Stimulated activated CD4-positive, alpha-beta T cell treated with anti-CD3 and anti-CD28 coated beads, Interleukin-15, amount 100 ng/mL, for 48 hours (primary cell): ENCODE data around the gene NRCAM.
A peak's percentile ranks its signal among the peaks of the same experiment; 100 is the strongest.

ENCODE experiments used
- DNase-seq, 2 donors: peaks; one replicate each; pipeline ENCODE4 v3.0.0-alpha.2; 2020; ENCODE audit warnings: low read depth in 2 of 2

The NRCAM gene

DNA sequence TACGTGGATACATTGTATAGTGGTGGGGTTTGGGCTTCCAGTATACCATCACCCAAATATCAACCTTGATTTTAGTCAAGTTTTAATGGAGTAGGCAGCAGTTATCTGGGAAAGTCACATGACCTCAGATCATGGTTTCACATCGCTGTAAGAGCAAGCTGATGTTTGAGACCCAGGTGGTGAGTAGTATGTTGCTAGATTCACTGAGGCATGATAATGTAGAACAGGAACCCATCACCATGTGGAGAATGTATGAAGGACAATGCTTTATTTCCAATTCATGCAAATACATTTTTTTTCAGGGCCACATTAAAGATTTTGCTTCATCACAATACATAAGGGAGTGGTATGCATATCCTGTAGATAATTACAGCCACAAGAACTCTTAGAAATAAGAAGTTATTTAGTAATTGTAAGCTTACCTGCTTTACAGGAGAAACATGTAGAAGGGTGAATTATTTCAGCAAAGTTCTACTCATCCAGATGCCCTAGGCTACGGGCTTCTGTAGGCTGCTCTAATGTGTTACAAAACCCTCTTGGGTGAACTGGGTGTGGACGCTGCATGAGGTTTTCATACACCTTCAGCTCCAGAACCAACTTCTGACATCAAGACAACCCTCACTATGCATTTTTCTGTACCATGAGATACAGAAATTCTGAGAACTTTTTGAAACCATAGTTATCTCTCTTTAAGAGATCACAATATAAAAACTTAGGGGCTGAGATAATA is 298.5 kb downstream of the NRCAM start:
- DNase-seq = no peak

DNA sequence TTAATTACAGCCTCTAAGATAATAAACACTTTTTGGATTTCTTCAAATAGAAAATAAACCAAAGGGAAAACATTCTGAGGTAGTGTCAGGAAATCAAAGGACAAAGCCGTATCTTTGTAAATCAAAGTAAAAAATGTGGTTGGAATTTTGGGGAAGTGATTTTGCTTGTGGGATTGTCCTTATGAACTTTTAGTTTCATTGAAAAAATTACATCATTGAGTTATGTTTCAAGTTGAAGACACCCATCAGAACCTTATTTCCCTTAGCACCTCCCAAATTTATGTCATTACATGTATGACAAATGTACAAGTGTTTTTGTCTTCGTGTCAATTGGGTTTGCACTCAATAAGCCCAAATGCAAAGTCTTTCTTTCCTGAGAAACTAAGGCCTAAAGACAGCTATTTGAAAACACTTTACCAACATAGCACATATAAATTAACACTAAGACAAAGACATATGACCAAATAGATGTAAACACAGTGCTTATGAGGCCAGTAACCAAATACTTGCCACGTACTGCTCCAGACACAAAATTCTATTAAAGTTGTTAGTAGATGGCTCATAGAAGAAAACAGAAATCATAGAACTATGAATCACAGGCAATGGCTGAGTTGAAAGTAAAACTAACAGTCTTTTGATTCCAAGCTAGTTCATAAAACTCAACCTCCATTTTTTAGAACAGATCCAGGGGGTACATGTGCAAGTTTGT is 299.2 kb downstream of the NRCAM start:
- no peak for DNase-seq

DNA sequence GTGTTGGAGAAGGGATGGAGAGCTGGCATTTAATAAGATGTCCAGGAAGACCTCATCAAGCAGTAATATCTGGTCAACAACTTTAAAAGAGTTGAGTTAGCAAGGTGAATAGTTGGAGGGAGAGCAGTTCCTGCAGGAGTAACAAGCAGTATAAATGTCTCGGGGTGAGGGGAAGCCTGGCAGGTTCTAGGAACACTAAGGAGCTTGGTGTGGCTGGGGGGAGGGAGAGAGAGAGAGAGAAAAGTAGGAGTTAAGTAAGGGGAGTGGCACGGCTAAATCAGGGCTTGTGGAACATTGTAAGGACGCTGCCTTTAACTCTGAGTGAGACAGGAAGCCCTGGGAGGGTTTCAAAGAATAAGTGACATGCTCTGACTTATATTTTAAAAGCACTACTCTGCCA is 304.0 kb downstream of the NRCAM start:
- no peak for DNase-seq

DNA sequence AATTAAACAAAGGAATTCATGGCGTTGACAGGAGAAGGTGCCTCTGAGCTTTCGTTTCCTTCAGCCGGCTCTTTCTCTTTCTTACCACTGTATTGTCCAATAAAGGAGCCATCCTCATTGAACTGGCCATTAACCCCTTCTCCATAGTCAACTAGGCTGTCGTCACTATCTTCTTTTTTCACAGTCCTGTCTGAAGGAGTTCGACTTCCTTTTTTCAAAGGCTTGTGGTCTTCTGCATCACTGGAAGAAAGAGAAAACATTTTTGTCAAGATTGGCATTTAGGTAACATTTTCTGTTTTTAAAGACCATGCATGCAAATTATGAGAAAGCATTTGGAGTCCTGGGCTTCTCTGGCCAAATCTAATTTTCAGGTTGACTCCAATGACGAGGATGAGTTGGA is 306.3 kb downstream of the NRCAM start:
- no peak for DNase-seq

DNA sequence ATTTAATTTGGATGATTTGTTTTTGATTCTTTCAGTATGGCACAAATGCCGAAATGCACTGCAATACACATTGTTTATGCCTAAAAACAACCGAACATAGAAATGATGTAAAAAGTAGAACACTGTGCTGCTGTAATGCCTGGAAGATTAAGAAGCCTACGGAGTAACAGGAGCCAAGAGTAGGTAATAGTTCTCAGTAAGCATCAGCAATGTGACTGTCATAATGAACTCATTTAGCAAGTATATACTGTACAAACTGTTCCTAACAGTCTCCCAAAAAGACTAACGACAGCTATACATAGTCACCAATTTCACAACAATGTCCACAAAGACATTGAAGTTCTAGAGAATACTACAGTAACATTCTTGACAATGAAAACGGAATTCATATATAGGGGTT is 307.1 kb downstream of the NRCAM start:
- DNase-seq = no peak

DNA sequence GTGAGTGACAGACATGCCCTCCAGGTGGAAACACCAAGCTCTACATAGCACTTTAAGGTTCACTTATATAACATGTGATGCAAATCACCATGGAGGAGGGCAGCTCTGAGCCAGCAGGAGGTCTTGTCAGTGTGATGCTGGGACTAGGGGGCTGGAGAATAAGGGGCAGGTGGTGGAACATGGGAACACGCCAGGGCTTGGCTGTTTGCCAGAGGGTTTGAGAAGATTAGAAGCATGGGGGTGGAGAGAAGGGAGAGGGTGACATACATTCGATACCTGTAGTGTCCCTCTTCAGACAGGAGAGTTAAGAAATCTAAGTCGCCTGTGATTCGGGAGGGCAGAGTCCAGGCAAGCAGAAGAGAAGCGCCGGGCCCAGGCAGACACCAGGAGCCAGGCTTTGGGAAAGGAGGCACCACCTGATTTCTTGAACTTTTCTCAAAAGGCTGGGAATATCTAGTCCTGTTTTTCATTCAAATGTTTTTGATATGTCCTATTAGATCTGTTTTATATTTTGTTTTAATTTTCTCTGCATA is 309.1 kb downstream of the NRCAM start:
- DNase-seq = no peak

DNA sequence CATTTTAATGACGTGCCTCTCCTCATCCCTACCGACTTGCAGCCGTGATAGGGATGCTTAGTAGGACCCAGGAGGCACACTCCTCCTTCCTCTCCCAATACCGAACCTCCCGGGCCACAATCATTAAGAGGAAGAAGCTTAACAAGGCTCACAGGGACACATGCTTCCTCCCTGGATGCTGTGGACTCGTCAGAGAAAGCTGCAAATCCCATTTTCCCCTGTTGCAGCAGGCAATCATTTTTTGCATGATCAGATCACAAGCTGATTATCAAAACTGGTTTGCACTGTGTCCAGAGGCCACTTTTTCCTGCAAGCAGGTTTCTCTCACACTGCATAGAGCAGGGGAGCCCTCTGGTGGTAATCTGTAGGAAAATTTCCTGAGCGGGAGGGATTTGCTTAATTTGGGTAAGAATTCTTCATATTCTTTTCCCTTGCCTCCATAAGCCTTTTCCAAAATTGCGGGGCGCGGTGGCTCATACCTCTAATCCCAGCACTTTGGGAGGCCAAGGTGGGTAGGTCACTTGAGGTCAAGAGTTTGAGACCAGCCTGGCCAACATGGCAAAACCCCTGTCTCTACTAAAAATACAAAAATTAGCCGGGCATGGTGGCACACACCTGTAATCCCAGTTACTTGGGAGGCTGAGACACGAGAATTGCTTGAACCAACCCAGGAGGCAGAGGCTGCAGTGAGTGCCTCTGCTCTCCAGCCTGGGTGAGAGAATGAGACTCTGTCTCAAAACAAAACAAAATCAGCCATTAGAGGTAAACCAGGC is 310.0 kb downstream of the NRCAM start:
- DNase-seq = peak in 1 of 2 donors; percentile 16

DNA sequence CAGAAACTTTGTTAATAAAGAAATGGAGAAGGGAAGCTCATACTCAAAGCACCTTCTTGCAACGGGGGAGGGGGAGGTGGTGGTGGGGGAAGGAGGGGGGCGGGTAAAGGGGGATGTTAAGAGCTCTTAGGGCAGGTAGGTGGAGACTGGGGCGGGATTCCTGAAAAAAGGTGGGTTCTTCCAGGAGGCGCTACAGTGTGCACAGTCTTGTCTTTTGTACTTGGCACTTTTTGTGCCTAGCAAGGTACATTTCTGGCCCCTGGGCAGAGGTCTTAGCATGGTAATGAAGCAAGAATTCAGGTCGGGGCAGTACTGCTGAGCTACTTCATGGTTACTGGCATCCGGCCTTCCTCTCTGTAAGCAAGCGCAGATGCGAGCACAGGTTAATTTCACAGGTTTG is 310.8 kb downstream of the NRCAM start:
- DNase-seq = no peak

DNA sequence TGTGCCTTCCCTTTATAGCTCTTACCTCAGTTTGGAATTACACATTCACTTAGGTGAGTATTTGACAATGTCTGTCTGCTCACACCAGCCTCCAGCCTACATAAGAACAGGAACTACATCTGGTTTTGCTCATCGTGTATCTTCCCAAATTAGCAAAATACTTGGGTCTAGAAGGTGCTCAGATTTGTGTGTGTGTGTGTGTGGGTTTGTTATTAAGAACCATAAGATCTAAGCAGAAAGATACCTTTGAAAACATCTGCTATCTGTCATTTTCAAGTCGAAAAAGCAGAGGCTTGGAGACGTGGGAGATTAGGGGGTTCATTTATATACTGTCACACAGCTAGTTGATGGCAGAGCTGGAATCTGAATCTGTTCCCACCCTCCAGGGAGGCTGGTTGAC is 311.3 kb downstream of the NRCAM start:
- DNase-seq = no peak

DNA sequence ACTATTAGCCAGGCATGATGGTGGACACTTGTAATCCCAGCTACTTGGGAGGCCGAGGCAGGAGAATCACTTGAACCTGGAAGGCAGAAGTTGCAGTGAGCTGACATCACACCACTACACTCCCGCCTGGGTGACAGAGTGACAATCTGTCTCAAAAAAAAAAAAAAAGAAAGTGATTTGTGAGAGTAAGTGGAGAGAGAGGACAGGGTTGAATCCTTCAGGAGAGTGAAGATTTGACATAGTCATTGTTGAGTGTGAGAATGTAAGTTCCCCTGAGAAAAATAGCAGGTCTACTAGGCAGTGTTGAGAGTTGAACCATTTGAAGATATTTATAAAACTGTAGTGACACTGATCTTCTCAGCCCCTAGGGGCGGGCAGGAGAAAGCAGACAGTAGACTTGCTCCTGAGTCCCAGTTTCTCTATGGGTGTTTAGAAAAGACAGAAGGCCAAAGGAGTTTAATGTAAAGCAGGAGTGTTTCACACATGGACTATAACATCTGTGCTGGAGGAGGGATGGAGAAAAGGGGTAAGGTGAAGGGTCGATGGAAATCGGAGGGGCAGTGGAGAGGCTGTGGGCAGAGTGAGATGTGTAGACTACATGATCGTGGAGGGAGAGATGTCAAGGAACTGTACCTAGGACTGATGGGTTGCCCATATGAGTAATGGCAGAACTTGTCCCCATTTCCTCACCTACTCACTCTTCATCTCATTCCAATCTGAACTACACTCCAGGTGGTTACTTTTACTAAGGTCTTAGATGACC is 312.4 kb downstream of the NRCAM start:
- no peak for DNase-seq

DNA sequence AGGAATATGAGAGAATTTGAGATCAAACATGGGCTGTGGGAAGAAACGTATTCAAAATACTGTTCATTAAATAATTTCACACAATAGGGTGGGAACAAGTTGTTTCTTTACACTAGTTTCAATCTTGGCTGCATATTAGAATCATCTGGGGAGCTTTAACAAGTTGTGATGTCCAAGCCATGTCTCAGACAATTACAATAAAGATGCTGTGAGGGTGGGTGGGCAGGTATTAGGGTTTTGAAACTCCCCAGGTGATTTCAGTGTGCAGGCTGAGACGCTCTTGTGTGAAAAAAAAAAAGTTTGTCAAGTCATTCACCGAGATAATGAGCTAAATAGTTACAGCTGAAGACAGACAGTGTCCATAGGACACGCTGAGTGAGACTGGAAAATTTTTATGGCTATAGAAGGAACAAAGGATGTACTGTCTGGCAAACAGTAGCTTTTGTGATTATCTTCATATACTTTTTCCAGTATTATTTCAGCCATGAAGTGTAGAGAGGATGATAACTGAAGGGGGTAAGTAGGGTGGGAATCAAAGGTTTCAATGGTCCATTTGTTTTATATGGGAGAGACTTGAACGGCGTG is 313.5 kb downstream of the NRCAM start:
- no peak for DNase-seq

DNA sequence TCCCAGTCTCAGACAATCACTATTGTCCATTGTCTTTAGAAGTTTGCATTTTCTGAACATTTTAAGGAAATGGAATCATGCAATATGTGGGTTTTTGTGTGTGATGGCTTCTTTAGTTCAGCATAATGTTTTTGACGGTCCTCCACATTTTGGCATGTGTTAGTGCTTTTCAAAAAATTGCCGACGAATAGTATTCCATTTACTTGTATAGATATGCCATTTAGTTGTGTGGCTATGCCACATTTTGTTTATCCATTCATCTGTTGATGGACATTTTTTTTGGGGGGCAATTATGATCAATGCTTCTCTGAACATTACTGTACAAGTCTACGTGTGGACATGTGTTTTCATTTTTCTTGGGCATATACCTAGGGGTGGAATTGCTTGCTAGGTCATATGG is 314.1 kb downstream of the NRCAM start:
- no peak for DNase-seq

DNA sequence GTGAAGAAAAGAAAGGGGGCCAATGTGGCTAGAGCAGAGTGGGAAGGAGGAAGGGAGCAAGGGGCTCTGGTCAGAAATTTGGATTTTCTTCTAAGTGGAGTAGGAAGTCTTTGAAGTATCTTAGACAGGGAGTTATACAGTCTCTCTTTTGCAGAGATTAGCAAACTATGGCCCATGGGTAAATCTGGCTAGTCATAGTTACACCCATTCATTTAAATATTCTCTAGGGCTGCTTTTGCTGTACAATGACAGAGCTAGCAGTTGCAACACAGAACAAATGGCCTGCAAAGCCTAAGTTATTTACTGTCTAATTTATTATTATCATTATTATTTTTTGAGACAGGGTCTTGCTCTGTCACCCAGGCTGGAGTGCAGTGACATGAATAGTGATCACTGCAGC is 315.6 kb downstream of the NRCAM start:
- DNase-seq = no peak

DNA sequence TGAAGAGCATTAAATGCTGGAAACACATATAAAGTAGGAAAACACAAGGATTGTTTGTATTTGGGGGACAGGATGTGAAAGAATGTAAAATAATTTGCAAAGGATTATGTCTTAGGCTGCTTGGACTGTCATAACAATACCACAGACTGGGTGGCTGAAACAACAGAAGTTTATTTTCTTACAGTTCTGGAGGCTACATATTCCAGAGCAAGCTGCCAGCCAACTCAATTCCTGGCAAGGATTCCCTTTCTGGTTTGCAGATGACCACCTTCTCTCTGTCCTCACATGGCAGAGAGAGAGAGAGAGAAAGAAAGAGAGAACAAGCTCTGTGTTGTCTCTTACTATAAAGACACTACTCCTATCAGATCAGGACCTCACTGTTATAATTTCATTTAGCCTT is 317.3 kb downstream of the NRCAM start:
- DNase-seq = no peak

DNA sequence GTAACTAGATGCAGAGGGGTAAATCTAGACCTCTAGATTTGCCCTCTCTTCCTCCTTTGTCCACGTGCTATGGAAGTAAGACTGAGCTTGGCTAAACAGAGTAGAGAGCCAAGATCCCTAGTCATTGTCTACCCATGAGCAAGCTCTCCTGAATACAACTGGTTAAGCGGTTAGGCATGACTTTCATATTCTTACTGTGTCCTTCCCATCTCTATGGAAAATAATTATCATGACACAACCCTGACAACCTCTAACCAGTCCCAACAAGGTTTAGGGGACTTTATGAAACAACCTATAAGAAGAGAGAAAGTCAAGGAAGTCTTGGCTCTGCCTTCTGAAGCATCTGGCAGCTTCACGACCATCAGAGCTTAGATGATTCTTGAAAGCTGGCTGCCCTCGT is 318.2 kb downstream of the NRCAM start:
- no peak for DNase-seq

DNA sequence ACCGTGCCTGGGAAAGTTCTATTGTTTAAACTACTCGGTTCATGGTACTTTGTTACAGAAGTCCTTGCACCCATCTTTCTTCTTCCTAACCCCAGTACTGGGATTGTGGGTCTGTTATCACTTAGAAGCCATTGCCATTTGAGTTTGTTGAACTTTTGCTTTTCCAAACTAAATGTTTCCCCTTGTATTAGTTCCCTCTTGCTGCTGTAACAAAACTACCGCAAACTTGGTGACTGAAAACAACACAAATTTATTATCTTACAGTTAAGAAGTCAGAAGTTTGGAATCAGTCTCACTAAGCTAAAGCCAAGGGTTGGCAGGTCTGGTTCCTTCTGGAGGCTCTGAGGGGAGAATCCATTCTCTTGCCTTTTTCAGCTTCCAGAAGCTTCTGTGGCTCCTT is 319.2 kb downstream of the NRCAM start:
- no peak for DNase-seq

DNA sequence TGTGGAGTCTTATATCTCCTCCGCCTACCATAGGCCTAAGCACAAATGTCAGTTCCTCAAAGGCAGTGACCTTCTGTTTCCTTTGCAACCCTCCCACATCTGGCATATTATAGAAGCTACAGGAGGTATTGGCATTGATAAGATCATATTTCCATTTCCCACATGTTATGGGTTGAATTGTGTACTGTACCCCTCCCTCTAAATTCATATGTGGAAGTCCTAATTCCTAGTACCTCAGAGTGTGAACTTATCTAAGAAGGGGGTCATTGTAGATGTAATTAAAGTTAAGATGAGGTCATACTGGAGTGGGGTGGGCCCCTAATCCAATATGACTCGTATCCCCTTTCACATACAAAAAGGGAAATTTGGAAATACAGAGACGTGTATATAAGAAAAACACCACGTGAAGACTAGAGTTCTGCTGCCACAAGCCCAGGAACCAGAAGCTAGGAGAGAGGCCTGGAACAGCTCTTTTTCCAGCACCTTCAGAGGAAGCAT is 320.0 kb downstream of the NRCAM start:
- no peak for DNase-seq

DNA sequence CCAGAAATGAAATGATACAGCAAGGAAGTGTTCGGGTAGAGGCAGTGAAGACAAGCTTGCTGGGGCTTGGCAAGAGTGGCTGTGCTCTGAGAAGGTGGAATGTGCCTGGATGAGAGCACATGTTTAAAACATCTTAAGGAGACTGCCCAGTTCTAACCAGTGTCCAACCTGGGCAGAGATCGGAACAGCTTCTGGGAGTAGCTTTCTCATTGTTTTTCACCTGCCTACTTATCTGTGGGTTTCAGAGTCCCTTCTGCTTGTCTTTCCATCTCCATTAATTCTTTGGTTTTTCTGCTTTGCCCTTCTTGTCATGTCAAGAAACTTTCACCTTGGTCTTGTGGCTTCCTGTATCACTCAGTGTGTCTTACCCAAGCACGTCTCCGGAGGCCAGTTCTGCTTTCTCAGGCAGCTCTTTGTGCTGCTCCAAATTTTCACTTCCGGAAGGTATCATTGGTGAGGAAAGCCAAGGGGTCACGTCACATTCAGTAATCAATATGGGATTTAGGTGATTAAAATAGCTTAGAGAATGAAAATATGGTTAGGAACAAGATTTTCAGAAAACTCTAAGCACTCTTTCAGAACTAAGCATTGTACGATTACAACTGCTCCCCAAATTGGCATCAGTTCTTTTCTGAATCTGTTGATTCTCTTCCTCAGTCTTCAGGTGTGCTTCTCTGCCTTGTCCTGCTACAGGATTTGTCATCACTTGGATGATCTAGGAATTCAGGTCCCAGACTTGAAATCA is 320.6 kb downstream of the NRCAM start:
- DNase-seq = peak; percentile 22 to 35

DNA sequence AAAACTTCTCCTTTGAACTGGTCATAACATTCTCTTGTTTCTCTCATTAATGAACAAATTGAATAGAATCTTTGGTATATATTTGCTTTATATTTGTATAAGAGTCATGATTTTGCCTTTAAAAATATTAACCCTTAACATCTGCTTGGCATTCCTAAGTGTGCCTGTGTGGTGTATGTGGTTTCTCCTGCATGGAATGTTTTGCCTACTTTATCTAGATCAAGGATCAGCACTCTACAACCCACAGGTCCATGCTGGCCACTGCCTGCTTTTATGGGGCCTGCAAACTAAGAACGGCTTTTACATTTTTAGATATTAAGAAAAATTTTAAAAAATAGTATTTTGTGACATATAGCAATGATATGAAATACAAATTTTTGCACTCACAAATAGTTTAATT is 321.8 kb downstream of the NRCAM start:
- no peak for DNase-seq

DNA sequence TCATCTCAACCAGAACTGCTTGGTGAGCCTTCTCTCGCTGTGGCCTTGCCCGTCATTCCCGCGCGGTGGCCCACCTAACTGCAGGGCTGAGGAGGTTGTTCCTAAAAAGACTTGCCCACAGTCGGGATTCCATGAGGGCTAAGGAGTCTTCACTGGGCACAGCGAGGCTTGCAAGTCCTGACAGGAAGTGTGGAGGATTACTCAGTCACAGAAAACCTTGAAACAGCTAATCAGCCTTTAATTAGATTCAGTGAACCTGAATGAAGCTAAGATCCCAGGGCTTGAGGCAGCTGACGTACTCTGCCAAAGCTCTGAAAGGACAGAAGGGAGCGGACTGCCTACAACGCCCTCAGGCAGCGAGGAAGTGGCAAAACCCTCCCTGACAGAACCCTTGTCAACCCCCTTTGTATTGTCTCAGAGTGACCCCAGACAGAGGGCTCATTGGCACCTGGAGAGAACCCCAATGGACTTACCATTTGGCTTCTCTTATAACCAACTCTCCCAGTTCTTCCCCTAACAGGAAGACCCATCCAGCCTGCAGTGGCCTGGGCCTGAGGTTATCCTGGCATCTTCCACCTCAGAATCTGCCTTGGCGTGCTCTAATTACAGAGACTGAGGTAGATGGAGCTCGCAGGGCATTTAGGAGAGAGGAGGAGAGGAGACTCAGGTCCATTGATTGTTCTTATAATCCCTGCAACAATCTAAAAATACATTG is 323.5 kb downstream of the NRCAM start:
- no peak for DNase-seq
